Natural killer cell (primary cell): ENCODE data around the gene FCER1G. TPM values are rescaled to one million over a fixed set of nuclear protein-coding genes. Genes with fewer than 3 reads are reported as not detected.

ENCODE experiments used
- ATAC-seq, 3 donors: fragments of 150-1000 bp in 2 of 3; fragments of 200-7000 bp in 1 of 3; cut with Tn5 transposase; 1 replicate in 1 of 3; 2 replicates in 2 of 3; pipeline ENCODE4 v1.10.0; 2021; ENCODE audit warnings: mild to moderate bottlenecking in 2 of 3, moderate library complexity in 2 of 3
- DNase-seq, 2 donors: peaks; one replicate each; pipeline versions ENCODE4 v3.0.0 to v3.0.0-alpha.2; 2013 to 2021; ENCODE audit warnings: mixed read lengths in 1 of 2
- H3K27ac ChIP-seq: one replicate; pipeline ENCODE4 v1.5.1; 2013; ENCODE audit warnings: mild to moderate bottlenecking, low read length
- H3K27me3 ChIP-seq: one replicate; pipeline ENCODE4 v1.6.1; 2013; ENCODE audit warnings: low read length; ENCODE audit not compliant: control insufficient read depth, insufficient read depth
- H3K36me3 ChIP-seq: one replicate; pipeline ENCODE4 v1.6.1; 2013; ENCODE audit warnings: low read length; ENCODE audit not compliant: control insufficient read depth, insufficient read depth
- H3K4me1 ChIP-seq: one replicate; pipeline ENCODE4 v1.6.1; 2013; ENCODE audit warnings: low read length; ENCODE audit not compliant: control insufficient read depth, insufficient read depth
- H3K4me3 ChIP-seq: one replicate; pipeline ENCODE4 v1.5.1; 2013; ENCODE audit warnings: low read length
- H3K9me3 ChIP-seq: one replicate; pipeline ENCODE4 v1.6.1; 2013; ENCODE audit warnings: low read length; ENCODE audit not compliant: control insufficient read depth, insufficient read depth
- H3K27ac Mint-ChIP-seq, 2 donors: one replicate each; pipeline ENCODE4 v1.8.0; 2022; ENCODE audit warnings: mild to moderate bottlenecking in 2 of 2, mixed read lengths in 2 of 2, moderate library complexity in 1 of 2
- H3K27me3 Mint-ChIP-seq, 2 donors: one replicate each; pipeline ENCODE4 v1.8.0; 2022; ENCODE audit warnings: low read depth in 2 of 2, mixed read lengths in 2 of 2
- H3K36me3 Mint-ChIP-seq: one replicate; pipeline ENCODE4 v1.8.0; 2022; ENCODE audit warnings: mixed read lengths
- H3K4me1 Mint-ChIP-seq, 2 donors: one replicate each; pipeline ENCODE4 v1.8.0; 2022; ENCODE audit warnings: mixed read lengths in 2 of 2
- H3K4me3 Mint-ChIP-seq: one replicate; pipeline ENCODE4 v1.8.0; 2022; ENCODE audit warnings: mild to moderate bottlenecking, moderate library complexity, mixed read lengths
- H3K9me3 Mint-ChIP-seq, 2 donors: one replicate each; pipeline ENCODE4 v1.8.0; 2022; ENCODE audit warnings: mixed read lengths in 2 of 2
- CTCF ChIP-seq: fragments of 200-600 bp; IDR thresholded peaks from one replicate; pipeline ENCODE4 v1.8.0; 2022; ENCODE audit warnings: antibody characterized with exemption
- WGBS: methylation state at CpG from one replicate; pipeline ENCODE4 v1.1.7; 2013; ENCODE audit warnings: missing lambda C conversion rate; ENCODE audit not compliant: insufficient coverage; 5-methylcytosine and 5-hydroxymethylcytosine counted together
- intact Hi-C: fragments of 100-400 bp; cut with micrococcal nuclease; formaldehyde crosslinking; loops from one replicate; pipeline ENCODE4 v1.14.2; 2022
- total RNA-seq, 4 donors: library from RNA; stranded (reverse); fragments of 120-200 nt in 1 of 4; gene quantifications; one replicate each; pipeline versions ENCODE4 v1.2.3 to v1.2.4, GENCODE V29; 2013 to 2022

FCER1G gene
- total RNA-seq, 3 donors from 2014 or later (not counting 1 experiment from before 2014, with no cell fraction given) = 226 to 281 (median 259) TPM

GRCh38 chr1:161218301-161219077 lies 3.4 kb downstream of the FCER1G start:
- Mint-ChIP-seq H3K27me3 (no peaks in the 10 kb centered on the region), H3K36me3 (peaks cover 3% of the 10 kb centered on the region), H3K9me3 (no peaks in the 10 kb centered on the region), H3K4me1 (peaks cover 63 to 77% of the 10 kb centered on the region in 2 donors), H3K27ac (peak overlapping the region; percentile 96 to 99), H3K4me3 (peak overlapping the region; percentile 95)
- 65% methylated on average over 6 of the region's 8 CpGs for WGBS
- no peak for ATAC-seq
- Histone ChIP-seq H3K9me3 (no peaks in the 10 kb centered on the region), H3K27me3 (no peaks in the 10 kb centered on the region), H3K27ac (peak overlapping the region; percentile 86), H3K4me3 (no peak overlapping the region), H3K4me1 (peaks cover 34% of the 10 kb centered on the region), H3K36me3 (peaks cover 29% of the 10 kb centered on the region)
- intact Hi-C loops = loop anchor here (5.0 to 10.0 kb wide), 3 partner anchors 326 to 516 kb away; partner anchors contain the start of gene FCGR3A
- peak in 1 of 2 donors; percentile 28 for DNase-seq
- no peak for TF ChIP-seq CTCF

- H3K4me1 Mint-ChIP-seq = peaks cover 61 to 76% of the 10 kb centered on the region in 2 donors
- no peak for ATAC-seq
- whole genome bisulfite sequencing = 88% methylated on average over 5 of the region's 5 CpGs
Observed at GRCh38 chr1:161219078-161219892, 4.2 kb downstream of the FCER1G start.

GRCh38 chr1:161220002-161220401 lies 4.9 kb downstream of the FCER1G start:
- ATAC-seq (no peak), DNase-seq (no peak)
- no peak overlapping the region for H3K4me3 Mint-ChIP-seq
- Histone ChIP-seq H3K9me3 (no peaks in the 10 kb centered on the region), H3K27ac (no peak overlapping the region), H3K4me3 (no peak overlapping the region), H3K36me3 (peaks cover 21% of the 10 kb centered on the region), H3K27me3 (no peaks in the 10 kb centered on the region), H3K4me1 (peaks cover 24% of the 10 kb centered on the region)
- peaks cover 55 to 69% of the 10 kb centered on the region in 2 donors for H3K4me1 Mint-ChIP-seq
- H3K27me3 Mint-ChIP-seq = no peaks in the 10 kb centered on the region
- TF ChIP-seq CTCF = no peak
- no peaks in the 10 kb centered on the region for H3K9me3 Mint-ChIP-seq
- intact Hi-C loops = no loop called here
- 89% methylated on average over 5 of the region's 5 CpGs for WGBS
- no peaks in the 10 kb centered on the region for H3K36me3 Mint-ChIP-seq
- peak overlapping the region; percentile 96 to 99 for H3K27ac Mint-ChIP-seq

More at GRCh38 chr1:161219078-161219892, 4.2 kb downstream of the FCER1G start:
- Mint-ChIP-seq H3K27ac (peak overlapping the region; percentile 96 to 99), H3K36me3 (no peaks in the 10 kb centered on the region), H3K9me3 (no peaks in the 10 kb centered on the region), H3K27me3 (no peaks in the 10 kb centered on the region), H3K4me3 (peak overlapping the region; percentile 95)
- Histone ChIP-seq H3K27ac (no peak overlapping the region), H3K9me3 (no peaks in the 10 kb centered on the region), H3K4me3 (no peak overlapping the region), H3K27me3 (no peaks in the 10 kb centered on the region), H3K36me3 (peaks cover 23% of the 10 kb centered on the region), H3K4me1 (peaks cover 30% of the 10 kb centered on the region)
- intact Hi-C loops = loop anchor here (5.0 to 10.0 kb wide), 3 partner anchors 326 to 516 kb away; partner anchors contain the start of gene FCGR3A
- no peak for TF ChIP-seq CTCF
- no peak for DNase-seq
